Upper lobe of left lung (tissue), 6 donors: ENCODE results near the gene SLC28A1. TPM values are rescaled to one million over a fixed set of nuclear protein-coding genes. Genes with fewer than 3 reads are reported as not detected.

Experiments
- ATAC-seq, 2 donors: fragments of 200-7000 bp; cut with Tn5 transposase; one replicate each; pipeline ENCODE4 v1.9.1; 2022; ENCODE audit warnings: mild to moderate bottlenecking in 2 of 2, moderate library complexity in 2 of 2; ENCODE audit not compliant: low FRiP score in 2 of 2
- DNase-seq, 2 donors: peaks; one replicate each; pipeline ENCODE4 v3.0.0-alpha.2; 2019 to 2020
- H3K27ac ChIP-seq, 4 donors: fragments of 200-600 bp; sonication (generic); one replicate each; pipeline ENCODE4 v1.5.1; 2016 to 2019
- H3K27me3 ChIP-seq, 4 donors: fragments of 200-600 bp; sonication (generic); one replicate each; pipeline ENCODE4 v1.5.1; 2017 to 2019
- H3K36me3 ChIP-seq, 4 donors: fragments of 200-600 bp; sonication (generic); one replicate each; pipeline ENCODE4 v1.5.1; 2016 to 2019
- H3K4me1 ChIP-seq, 4 donors: fragments of 200-600 bp; sonication (generic); one replicate each; pipeline ENCODE4 v1.5.1; 2018 to 2019
- H3K4me3 ChIP-seq, 4 donors: fragments of 200-600 bp; sonication (generic); one replicate each; pipeline ENCODE4 v1.5.1; 2017 to 2019; ENCODE audit warnings: mild to moderate bottlenecking in 2 of 4, moderate library complexity in 1 of 4
- H3K9me3 ChIP-seq, 4 donors: fragments of 200-600 bp; sonication (generic); one replicate each; pipeline ENCODE4 v1.5.1; 2018 to 2019
- CTCF ChIP-seq, 6 experiments: fragments of 450-650 bp in 4 of 6; fragments of 200-600 bp in 2 of 6; sonication (generic) in 2 of 6; IDR thresholded peaks; one replicate each; pipeline ENCODE4 v1.5.1; 2016 to 2019; ENCODE audit warnings: antibody characterized with exemption in 6 of 6
- EP300 ChIP-seq, 4 donors: sonication (generic); formaldehyde crosslinking; IDR thresholded peaks; one replicate each; pipeline ENCODE4 v1.5.1; 2017; ENCODE audit warnings: antibody characterized with exemption in 4 of 4, control low read depth in 2 of 4
- POLR2A ChIP-seq, 4 donors: fragments of 450-650 bp; IDR thresholded peaks; one replicate each; pipeline ENCODE4 v1.5.1; 2016 to 2017; ENCODE audit warnings: antibody characterized with exemption in 4 of 4, mild to moderate bottlenecking in 2 of 4
- POLR2AphosphoS5 ChIP-seq, 2 donors: sonication (generic); formaldehyde crosslinking; IDR thresholded peaks; one replicate each; pipeline ENCODE4 v1.5.1; 2017; ENCODE audit warnings: antibody characterized with exemption in 2 of 2
- whole genome bisulfite sequencing, 2 donors: methylation state at CpG; one replicate each; pipeline ENCODE4 v1.1.5; 2017 to 2018; 5-methylcytosine and 5-hydroxymethylcytosine counted together
- total RNA-seq, 6 donors: library from RNA; depleted of rRNA in 4 of 6; stranded (reverse); fragments of >200 nt in 4 of 6; gene quantifications; one replicate each; pipeline versions ENCODE4 v1.1.0 to v1.2.1, GENCODE V29; 2016 to 2021
- donor health status: DM: no; HTN: no; CAD: no; lungs with moderate emphysema.
- donor health status: DM: no; HTN: yes; CAD: no; lungs with severe emphysema.

SLC28A1 gene
- total RNA-seq, 6 donors from 2014 or later = not detected

GRCh38 chr15:84955089-84955848, 70.8 kb downstream of the SLC28A1 start:
- ATAC-seq = peak; percentile 87 to 94
- no peak for TF ChIP-seq POLR2A (IDR thresholded peaks at IDR 0.05)
- no peak for TF ChIP-seq POLR2AphosphoS5 (IDR thresholded peaks at IDR 0.05)
- TF ChIP-seq CTCF (IDR thresholded peaks at IDR 0.05) = peak; percentile 76 to 88 (median 81)
- no peak for TF ChIP-seq EP300 (IDR thresholded peaks at IDR 0.05)
- DNase-seq = peak; percentile 44 to 75
- Histone ChIP-seq H3K9me3 (no peaks in the 10 kb centered on the region), H3K27me3 (no peaks in the 10 kb centered on the region), H3K27ac (no peak overlapping the region), H3K4me3 (peak overlapping the region in 2 of 4 donors; percentile 33 to 35), H3K4me1 (peaks cover 0 to 11% (median 8%) of the 10 kb centered on the region in 4 donors), H3K36me3 (no peaks in the 10 kb centered on the region)
- 28% methylated on average over 14 to 15 of the region's 15 CpGs for WGBS, 2 donors

DNA sequence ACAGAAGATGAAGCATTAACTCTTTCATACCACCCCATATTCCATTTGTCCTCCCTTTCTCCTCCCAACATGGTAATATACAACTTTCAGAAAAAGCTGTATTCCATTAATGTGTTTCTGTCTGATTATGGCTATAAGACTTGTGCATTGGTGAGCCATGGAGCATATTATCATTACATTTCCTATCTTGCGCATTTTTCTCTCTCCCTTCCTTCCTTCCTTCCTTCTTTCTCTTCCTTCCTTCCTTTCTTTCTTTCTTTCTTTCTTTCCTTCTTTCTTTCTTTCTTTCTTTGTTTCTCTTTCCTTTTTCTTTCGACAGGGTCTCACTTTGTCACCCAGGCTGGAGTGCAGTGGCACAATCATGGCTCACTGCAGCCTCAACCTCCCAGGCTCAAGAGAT, 71.7 kb downstream of the SLC28A1 start:
- Histone ChIP-seq H3K27me3 (no peaks in the 10 kb centered on the region), H3K27ac (no peak overlapping the region), H3K4me3 (no peak overlapping the region), H3K4me1 (peaks cover 0 to 11% (median 7%) of the 10 kb centered on the region in 4 donors), H3K9me3 (no peaks in the 10 kb centered on the region), H3K36me3 (no peaks in the 10 kb centered on the region)
- WGBS, 2 donors = 63 to 73% methylated on average over 2 of the region's 2 CpGs
- DNase-seq = no peak
- no peak for ATAC-seq
- no peak for TF ChIP-seq EP300 (IDR thresholded peaks at IDR 0.05)
- no peak for TF ChIP-seq POLR2A (IDR thresholded peaks at IDR 0.05)
- no peak for TF ChIP-seq POLR2AphosphoS5 (IDR thresholded peaks at IDR 0.05)
- TF ChIP-seq CTCF (IDR thresholded peaks at IDR 0.05) = no peak

DNA sequence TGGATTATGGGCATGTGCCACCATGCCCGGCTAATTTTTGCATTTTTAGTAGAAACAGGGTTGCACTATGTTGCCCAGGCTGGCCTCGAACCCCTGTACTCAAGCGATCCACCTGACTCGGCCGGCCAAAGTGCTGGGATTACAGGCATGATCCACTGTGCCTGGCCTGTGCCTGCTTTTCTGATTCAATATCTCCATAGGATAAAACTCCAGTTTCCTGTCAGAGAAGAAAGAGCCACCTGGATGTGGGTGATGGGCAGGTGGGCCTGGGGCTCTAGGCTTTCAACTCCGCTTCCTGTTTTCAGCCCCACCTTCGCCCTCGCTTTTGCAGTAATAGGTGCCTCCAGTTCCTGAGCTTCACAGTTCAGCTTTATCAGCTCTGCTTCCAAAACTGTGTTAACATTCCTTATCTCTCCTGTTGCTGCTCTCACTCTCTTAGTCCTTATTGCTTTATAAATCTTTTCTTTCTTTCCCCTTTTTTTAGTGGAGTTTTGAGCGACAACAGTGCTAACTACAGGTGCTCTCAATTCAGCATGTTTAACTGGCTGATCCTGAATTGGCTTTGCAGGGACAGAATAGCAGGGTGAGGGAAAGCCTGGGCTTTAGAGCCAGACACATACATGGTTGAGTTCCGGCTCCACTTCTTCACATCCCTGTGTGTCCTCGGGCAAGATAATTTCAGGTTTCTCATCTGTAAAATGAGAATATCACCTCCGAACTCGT, 76.1 kb downstream of the SLC28A1 start:
- Histone ChIP-seq H3K4me3 (no peak overlapping the region), H3K36me3 (no peaks in the 10 kb centered on the region), H3K4me1 (peaks cover 0 to 10% (median 4%) of the 10 kb centered on the region in 4 donors), H3K27ac (no peak overlapping the region), H3K27me3 (no peaks in the 10 kb centered on the region), H3K9me3 (peaks cover 0 to 3% (median 0%) of the 10 kb centered on the region in 4 donors)
- 90 to 91% methylated on average over 13 of the region's 13 CpGs for WGBS, 2 donors
- no peak for DNase-seq
- TF ChIP-seq POLR2AphosphoS5 (IDR thresholded peaks at IDR 0.05) (no peak), EP300 (IDR thresholded peaks at IDR 0.05) (no peak), POLR2A (IDR thresholded peaks at IDR 0.05) (no peak), CTCF (IDR thresholded peaks at IDR 0.05) (no peak)
- ATAC-seq = no peak

GRCh38 chr15:84961114-84961452, 76.6 kb downstream of the SLC28A1 start:
- DNase-seq (no peak), ATAC-seq (no peak)
- 95 to 100% methylated on average over 3 of the region's 3 CpGs for WGBS, 2 donors
- Histone ChIP-seq H3K9me3 (peaks cover 0 to 3% (median 0%) of the 10 kb centered on the region in 4 donors), H3K4me3 (no peak overlapping the region), H3K27me3 (no peaks in the 10 kb centered on the region), H3K36me3 (no peaks in the 10 kb centered on the region), H3K4me1 (peaks cover 0 to 4% (median 2%) of the 10 kb centered on the region in 4 donors), H3K27ac (no peak overlapping the region)
- TF ChIP-seq POLR2A (IDR thresholded peaks at IDR 0.05) (no peak), EP300 (IDR thresholded peaks at IDR 0.05) (no peak), POLR2AphosphoS5 (IDR thresholded peaks at IDR 0.05) (no peak), CTCF (IDR thresholded peaks at IDR 0.05) (no peak)
